GM12865 (cell line): Measurements from ENCODE around the gene SPHK1.

ENCODE experiments used
- DNase-seq: peaks from one replicate; pipeline ENCODE4 v3.0.0; 2010; ENCODE audit warnings: low read depth
- H3K4me3 ChIP-seq: 2 replicates; pipeline ENCODE4 v1.5.1; 2011; ENCODE audit warnings: mild to moderate bottlenecking, low read depth, low read length, control low read depth
- TF ChIP-seq, protein P1 (sequence below): IDR thresholded peaks from 2 replicates; pipeline ENCODE4 v1.5.1; 2011; ENCODE audit warnings: low read length, control low read depth, low read depth, inconsistent platforms; ENCODE audit not compliant: insufficient read depth; ENCODE audit errors: missing control alignments

The SPHK1 gene

DNA sequence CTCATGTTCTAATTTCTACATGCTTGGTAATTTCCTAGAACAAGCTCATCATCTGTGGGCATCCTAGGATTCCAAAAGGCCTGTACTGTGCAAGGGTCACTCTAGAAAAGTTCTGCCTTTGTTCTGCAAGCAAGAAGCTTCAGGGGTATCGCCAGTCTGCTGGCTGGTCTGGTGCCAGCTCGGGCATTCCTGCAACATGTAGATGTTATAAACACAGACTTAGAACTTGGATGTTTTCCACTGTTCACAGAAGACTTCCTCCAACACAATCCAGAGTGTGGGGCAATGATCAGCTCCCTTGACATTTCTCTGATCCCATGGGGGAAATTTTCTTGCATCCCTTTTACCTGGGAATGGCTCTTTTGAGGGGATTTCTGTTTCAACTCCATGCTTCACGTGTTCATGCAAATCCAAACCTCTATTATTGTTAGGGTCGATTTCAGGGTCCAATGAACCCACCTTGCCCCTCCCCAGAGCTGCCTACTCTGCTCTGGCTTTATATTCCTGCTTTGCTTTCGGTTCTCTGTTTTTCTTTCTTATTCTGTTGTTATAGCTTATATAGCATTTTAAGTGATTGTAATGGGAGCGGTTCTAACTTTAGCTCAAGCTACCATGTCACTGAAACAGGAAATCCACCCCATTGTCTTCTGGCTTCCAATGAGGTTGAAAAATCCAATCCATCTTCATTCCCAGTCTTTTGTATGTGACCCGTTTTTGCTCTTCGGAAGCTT lies 43.3 kb downstream of the SPHK1 start:
- TF ChIP-seq, protein P1, sequence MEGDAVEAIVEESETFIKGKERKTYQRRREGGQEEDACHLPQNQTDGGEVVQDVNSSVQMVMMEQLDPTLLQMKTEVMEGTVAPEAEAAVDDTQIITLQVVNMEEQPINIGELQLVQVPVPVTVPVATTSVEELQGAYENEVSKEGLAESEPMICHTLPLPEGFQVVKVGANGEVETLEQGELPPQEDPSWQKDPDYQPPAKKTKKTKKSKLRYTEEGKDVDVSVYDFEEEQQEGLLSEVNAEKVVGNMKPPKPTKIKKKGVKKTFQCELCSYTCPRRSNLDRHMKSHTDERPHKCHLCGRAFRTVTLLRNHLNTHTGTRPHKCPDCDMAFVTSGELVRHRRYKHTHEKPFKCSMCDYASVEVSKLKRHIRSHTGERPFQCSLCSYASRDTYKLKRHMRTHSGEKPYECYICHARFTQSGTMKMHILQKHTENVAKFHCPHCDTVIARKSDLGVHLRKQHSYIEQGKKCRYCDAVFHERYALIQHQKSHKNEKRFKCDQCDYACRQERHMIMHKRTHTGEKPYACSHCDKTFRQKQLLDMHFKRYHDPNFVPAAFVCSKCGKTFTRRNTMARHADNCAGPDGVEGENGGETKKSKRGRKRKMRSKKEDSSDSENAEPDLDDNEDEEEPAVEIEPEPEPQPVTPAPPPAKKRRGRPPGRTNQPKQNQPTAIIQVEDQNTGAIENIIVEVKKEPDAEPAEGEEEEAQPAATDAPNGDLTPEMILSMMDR = no peak
- no peak for DNase-seq
- no peak overlapping the region for H3K4me3 ChIP-seq

DNA sequence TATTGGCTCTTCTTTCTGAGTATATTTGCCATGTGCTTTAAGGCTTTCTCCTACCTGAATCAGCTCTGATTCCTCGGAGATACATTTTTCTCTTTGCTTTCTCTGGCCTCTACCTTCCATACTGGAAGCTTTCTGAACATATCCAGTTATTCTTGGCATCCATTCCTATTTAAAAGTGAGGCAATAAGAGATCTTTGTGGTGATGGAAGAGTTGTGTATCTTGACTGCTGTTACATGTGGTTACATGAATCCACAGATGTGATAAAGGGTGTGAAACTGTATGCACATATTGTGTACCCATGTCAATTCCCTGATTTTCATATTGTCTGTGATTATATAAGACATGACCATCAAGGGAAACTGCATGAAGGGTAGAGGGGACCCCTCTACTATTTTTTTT lies 44.1 kb downstream of the SPHK1 start:
- no peak overlapping the region for H3K4me3 ChIP-seq
- no peak for DNase-seq
- TF ChIP-seq, protein P1 = no peak

DNA sequence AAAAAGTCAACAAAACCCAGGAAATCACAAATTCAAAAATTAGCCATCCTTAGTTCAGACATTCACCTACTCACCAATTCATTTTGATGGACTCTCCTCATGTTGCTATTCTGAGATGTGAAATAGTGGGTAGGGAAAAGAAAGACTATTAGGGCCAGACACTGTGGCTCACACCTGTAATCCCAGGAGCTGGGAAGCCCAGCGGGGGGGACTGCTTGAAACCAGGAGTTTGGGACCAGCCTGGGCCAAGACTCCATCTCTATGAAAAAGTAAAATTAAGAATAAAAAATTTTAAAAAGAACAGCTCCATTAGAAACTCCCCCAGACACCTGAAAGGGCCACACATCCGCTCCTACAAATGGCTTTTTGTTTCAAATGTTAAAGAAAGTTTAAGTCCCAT lies 47.1 kb downstream of the SPHK1 start:
- DNase-seq = no peak
- TF ChIP-seq, protein P1 = no peak
- H3K4me3 ChIP-seq = no peak overlapping the region

DNA sequence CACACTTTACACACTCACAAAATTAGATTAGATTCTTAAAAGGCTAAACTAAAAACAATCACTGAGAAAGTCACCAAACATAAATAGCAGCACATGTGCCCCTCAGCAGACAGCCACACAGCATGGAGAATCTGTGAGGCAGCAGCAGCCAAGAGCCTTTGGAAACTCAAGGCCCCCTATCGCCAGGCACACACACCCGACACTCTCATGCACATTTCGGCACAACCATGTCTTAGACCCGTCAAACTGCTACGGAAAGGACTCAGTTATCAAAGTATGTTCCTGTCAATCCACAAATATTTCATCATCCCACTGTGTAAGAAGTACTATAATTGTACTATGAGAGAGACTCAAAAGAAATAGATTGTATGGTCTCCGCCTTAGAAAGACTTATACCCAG lies 47.6 kb downstream of the SPHK1 start:
- TF ChIP-seq, protein P1 = no peak
- H3K4me3 ChIP-seq = no peak overlapping the region
- no peak for DNase-seq

DNA sequence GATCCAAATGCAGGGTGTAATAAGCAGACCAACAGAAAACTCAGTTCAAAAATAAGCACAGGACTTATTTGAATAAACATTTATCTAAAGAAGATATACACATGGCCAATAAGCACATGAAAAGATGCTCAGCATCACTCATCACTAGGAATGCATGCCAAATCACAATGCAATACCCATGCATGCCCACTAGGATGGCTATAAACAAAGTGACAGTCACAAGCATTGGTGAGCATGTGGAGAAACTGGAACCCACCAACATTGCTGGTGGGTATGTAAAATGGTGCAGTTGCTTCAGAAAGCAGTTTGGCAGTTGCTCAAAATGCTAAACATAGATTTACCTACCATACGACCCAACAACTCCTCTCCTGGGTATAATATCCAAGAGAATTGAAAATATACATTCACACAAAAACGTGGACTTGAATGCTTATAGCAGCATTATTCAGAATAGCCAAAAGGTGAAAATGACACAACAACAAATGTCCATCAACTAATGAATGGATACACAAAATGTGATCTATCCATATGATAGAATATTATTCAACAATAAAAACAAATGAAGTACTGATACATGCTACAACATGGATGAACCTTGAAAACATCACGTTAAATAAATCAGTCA lies 48.4 kb downstream of the SPHK1 start:
- H3K4me3 ChIP-seq = no peak overlapping the region
- DNase-seq = peak; percentile 53
- TF ChIP-seq, protein P1 = peak; percentile 56

DNA sequence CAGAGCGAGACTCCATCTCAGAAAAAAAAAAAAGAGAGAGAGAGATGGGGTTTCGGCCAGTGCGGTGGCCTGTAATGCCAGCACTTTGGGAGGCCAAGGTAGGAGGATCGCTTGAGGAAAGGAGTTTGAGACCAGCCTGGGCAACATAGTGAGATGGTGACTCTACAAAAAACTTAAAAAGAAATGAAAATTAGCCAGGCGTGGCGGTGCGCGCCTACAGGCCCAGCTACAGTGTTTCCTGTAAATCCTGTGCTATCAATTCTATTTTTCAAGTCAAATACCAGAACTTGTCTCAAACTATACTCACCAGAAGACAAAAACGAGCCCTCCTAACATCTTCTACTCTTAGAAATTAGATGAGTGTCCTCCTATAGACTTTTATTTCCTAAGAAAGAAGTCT lies 49.3 kb downstream of the SPHK1 start:
- TF ChIP-seq, protein P1 = no peak
- no peak for DNase-seq
- H3K4me3 ChIP-seq = no peak overlapping the region
